ENCODE measurements around the gene LSR. TPM values are rescaled to one million over a fixed set of nuclear protein-coding genes. Genes with fewer than 3 reads are reported as not detected.

The LSR gene
- polyA plus RNA-seq, 3 donors = 0.08 to 0.17 TPM; not detected in 1

DNA sequence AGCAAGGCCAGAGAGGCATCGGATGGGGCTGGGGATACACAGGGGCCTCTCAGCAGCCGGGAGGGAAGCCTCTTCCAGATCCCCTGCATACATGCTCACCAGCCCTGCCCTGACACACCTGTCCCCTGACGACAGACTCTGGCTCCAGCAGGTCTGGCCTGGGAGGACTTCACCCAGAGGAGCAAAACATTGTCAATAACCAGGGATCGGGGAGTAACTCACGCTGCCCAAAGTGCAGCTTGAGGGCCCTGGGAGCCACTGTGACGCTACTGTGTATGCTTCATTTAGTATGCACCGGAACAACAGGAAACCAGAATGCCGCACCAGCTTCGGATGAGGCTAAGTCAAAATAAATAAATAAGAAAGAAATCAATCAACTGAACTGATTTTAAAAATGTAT, 67.8 kb downstream of the LSR start:
- H3K9me3 Mint-ChIP-seq = peaks cover 0 to under 1% (median 0%) of the 10 kb centered on the region in 7 donors
- H3K27me3 Mint-ChIP-seq (ENCODE audit: low read depth in 3 of 3) = peaks cover 0 to 5% (median 0%) of the 10 kb centered on the region in 3 donors
- intact Hi-C loops (cut with micrococcal nuclease) = loop anchor here in 1 of 2 donors (5.0 kb wide), 1 partner anchor 44 kb away; no protein-coding TSS in a partner anchor
- Histone ChIP-seq H3K27me3 (ENCODE audit: control insufficient read depth in 2 of 2, insufficient read depth in 2 of 2, low read length in 2 of 2) (no peaks in the 10 kb centered on the region), H3K9ac (ENCODE audit: insufficient read depth, low read length, poor library complexity, severe bottlenecking) (no peak overlapping the region), H3K9me3 (replicated peaks in 1 of 2; ENCODE audit: control insufficient read depth in 1 of 2, insufficient read depth in 1 of 2, low read length in 2 of 2) (no peaks in the 10 kb centered on the region), H3K27ac (ENCODE audit: low read depth in 1 of 2, low read length in 2 of 2) (no peak overlapping the region), H3K4me3 (replicated peaks in 1 of 3; ENCODE audit: low read depth in 2 of 3, low read length in 3 of 3) (no peak overlapping the region), H3K4me1 (ENCODE audit: control insufficient read depth in 1 of 2, insufficient read depth in 2 of 2, low read length in 2 of 2) (peaks cover 48 to 53% of the 10 kb centered on the region in 2 donors), H3K79me2 (ENCODE audit: insufficient read depth, low read length) (no peaks in the 10 kb centered on the region), H3K36me3 (replicated peaks in 1 of 2; ENCODE audit: control insufficient read depth in 1 of 2, insufficient read depth in 2 of 2, low read length in 2 of 2) (no peaks in the 10 kb centered on the region), H2AFZ (ENCODE audit: insufficient read depth, low read depth, low read length, poor library complexity, severe bottlenecking) (no peak overlapping the region), H4K20me1 (ENCODE audit: insufficient read depth, low read length) (no peaks in the 10 kb centered on the region), H3K4me2 (replicated peaks; ENCODE audit: extremely low read depth, low read length, poor library complexity, severe bottlenecking) (no peak overlapping the region)
- WGBS (ENCODE audit: insufficient coverage) = 100% methylated on average over 5 of the region's 9 CpGs
- peaks cover 50% of the 10 kb centered on the region for H3K4me1 Mint-ChIP-seq
- TF ChIP-seq, protein P1, sequence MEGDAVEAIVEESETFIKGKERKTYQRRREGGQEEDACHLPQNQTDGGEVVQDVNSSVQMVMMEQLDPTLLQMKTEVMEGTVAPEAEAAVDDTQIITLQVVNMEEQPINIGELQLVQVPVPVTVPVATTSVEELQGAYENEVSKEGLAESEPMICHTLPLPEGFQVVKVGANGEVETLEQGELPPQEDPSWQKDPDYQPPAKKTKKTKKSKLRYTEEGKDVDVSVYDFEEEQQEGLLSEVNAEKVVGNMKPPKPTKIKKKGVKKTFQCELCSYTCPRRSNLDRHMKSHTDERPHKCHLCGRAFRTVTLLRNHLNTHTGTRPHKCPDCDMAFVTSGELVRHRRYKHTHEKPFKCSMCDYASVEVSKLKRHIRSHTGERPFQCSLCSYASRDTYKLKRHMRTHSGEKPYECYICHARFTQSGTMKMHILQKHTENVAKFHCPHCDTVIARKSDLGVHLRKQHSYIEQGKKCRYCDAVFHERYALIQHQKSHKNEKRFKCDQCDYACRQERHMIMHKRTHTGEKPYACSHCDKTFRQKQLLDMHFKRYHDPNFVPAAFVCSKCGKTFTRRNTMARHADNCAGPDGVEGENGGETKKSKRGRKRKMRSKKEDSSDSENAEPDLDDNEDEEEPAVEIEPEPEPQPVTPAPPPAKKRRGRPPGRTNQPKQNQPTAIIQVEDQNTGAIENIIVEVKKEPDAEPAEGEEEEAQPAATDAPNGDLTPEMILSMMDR (IDR thresholded peaks at IDR 0.05) = no peak
- H3K27ac Mint-ChIP-seq = peak overlapping the region in 3 of 7 donors; percentile 32 to 74 (median 52)
- peaks cover 0 to 9% of the 10 kb centered on the region in 2 donors for H3K36me3 Mint-ChIP-seq
- no peak overlapping the region for H3K4me3 Mint-ChIP-seq
- no peak for DNase-seq

Other genes with a start within 250 kb of the LSR start
- 10 to 100 TPM in 2 of 3 donors, 1 to 10 TPM in 1; 9.3 to 73.9 (median 15.1) TPM for gene GRAMD1A, start 248.7 kb upstream of the LSR start, polyA plus RNA-seq
- under 1 TPM in 2 of 3 donors, not detected in 1; 0.08 to 0.68 TPM for gene SCN1B, start 218.5 kb upstream of the LSR start, polyA plus RNA-seq
- gene HPN, start 207.3 kb upstream of the LSR start, polyA plus RNA-seq = under 1 TPM in 1 of 3 donors, not detected in 2; 0.05 TPM
- not detected for gene FXYD3, start 133.2 kb upstream of the LSR start, polyA plus RNA-seq
- gene LGI4, start 113.9 kb upstream of the LSR start, polyA plus RNA-seq = 1 to 10 TPM in 1 of 3 donors, not detected in 2; 1.1 TPM
- gene FXYD1, start 110.2 kb upstream of the LSR start, polyA plus RNA-seq = under 1 TPM in 2 of 3 donors, not detected in 1; 0.25 to 0.74 TPM
- gene FXYD7, start 105.7 kb upstream of the LSR start, polyA plus RNA-seq = under 1 TPM in 1 of 3 donors, not detected in 2; 0.16 TPM
- 100 to 1,000 TPM; 204 to 673 (median 312) TPM for gene FXYD5, start 94.3 kb upstream of the LSR start, polyA plus RNA-seq
- gene FAM187B, start 20.3 kb upstream of the LSR start, polyA plus RNA-seq = not detected
- gene USF2, start 20.0 kb downstream of the LSR start, polyA plus RNA-seq = 100 to 1,000 TPM in 1 of 3 donors, 1 to 10 TPM in 2; 2.7 to 248 (median 5.0) TPM
- under 1 TPM in 1 of 3 donors, not detected in 2; 0.25 TPM for gene HAMP, start 33.5 kb downstream of the LSR start, polyA plus RNA-seq
- gene MAG, start 43.2 kb downstream of the LSR start, polyA plus RNA-seq = not detected
- 1 to 10 TPM in 1 of 3 donors, under 1 TPM in 2; 0.24 to 4.8 (median 0.88) TPM for gene CD22, start 80.2 kb downstream of the LSR start, polyA plus RNA-seq
- gene FFAR1, start 98.9 kb downstream of the LSR start, polyA plus RNA-seq = under 1 TPM in 1 of 3 donors, not detected in 2; 0.04 TPM
- gene FFAR3, start 109.5 kb downstream of the LSR start, polyA plus RNA-seq = 10 to 100 TPM in 1 of 3 donors, 1 to 10 TPM in 2; 1.2 to 17.9 (median 1.2) TPM
- 1 to 10 TPM in 1 of 3 donors, under 1 TPM in 1, not detected in 1; 0.17 to 2.9 TPM for gene GPR42, start 122.1 kb downstream of the LSR start, polyA plus RNA-seq
- 10 to 100 TPM in 2 of 3 donors, 1 to 10 TPM in 1; 5.7 to 38.7 (median 10.8) TPM for gene FFAR2, start 199.3 kb downstream of the LSR start, polyA plus RNA-seq
- gene KRTDAP, start 241.5 kb downstream of the LSR start, polyA plus RNA-seq = not detected

Data from CD14-positive monocyte (primary cell).